ENCODE results near the gene MRGPRF.

The MRGPRF gene

GRCh38 chr11:69057801-69058200 lies 44.8 kb upstream of the MRGPRF start:
- no peak for TF ChIP-seq EZH2phosphoT487 (IDR thresholded peaks at IDR 0.05; ENCODE audit: low read depth)
- TF ChIP-seq CTCF (IDR thresholded peaks at IDR 0.05; ENCODE audit: low read depth, low read length) = no peak

DNA sequence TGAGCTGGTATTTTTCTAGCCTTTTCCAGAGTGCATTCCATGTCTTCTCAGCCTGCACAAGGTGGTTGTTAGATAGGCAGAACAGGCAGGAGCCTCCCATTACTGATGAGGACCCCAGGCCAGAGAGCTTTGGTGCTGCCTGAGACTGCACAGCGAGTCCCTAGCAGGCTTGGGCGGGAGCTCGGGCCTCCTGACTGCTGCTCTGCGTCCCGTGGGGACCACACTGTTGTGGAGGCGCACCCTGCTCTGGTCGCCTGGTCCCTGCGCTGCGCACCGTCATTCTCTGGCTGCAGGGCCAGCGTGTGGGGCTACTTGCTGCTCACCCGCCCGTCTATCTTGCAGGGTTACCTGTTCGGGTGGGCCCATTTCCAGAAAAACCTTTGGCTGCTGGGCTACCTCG lies 44.2 kb upstream of the MRGPRF start:
- peaks cover 33% of the 10 kb centered on the region for H3K79me2 ChIP-seq (ENCODE audit: low read length)
- no peak overlapping the region for H3K9ac ChIP-seq (ENCODE audit: low read length)
- no peaks in the 10 kb centered on the region for H3K9me3 ChIP-seq (ENCODE audit: insufficient read depth, low read length)
- H2AFZ ChIP-seq (ENCODE audit: low read depth, low read length) = no peak overlapping the region
- peaks cover 25% of the 10 kb centered on the region for H3K4me1 ChIP-seq (ENCODE audit: low read length)
- no peak overlapping the region for H3K27ac ChIP-seq (ENCODE audit: low read length)
- H3K27me3 ChIP-seq (ENCODE audit: low read depth, low read length) = no peaks in the 10 kb centered on the region
- H3K4me3 ChIP-seq (ENCODE audit: low read length) = no peak overlapping the region
- no peak for TF ChIP-seq EZH2phosphoT487 (IDR thresholded peaks at IDR 0.05; ENCODE audit: low read depth)
- no peak for TF ChIP-seq CTCF (IDR thresholded peaks at IDR 0.05; ENCODE audit: low read depth, low read length)
- no peak overlapping the region for H3K4me2 ChIP-seq (ENCODE audit: low read length)
- peaks cover 35% of the 10 kb centered on the region for H4K20me1 ChIP-seq (ENCODE audit: insufficient read depth, low read length)
- peaks cover 29% of the 10 kb centered on the region for H3K36me3 ChIP-seq (replicated peaks; ENCODE audit: low read depth, low read length)

More at GRCh38 chr11:69057801-69058200, 44.8 kb upstream of the MRGPRF start:
- H3K9me3 ChIP-seq (ENCODE audit: insufficient read depth, low read length) = no peaks in the 10 kb centered on the region
- peaks cover 37% of the 10 kb centered on the region for H4K20me1 ChIP-seq (ENCODE audit: insufficient read depth, low read length)
- no peak overlapping the region for H3K9ac ChIP-seq (ENCODE audit: low read length)
- H3K27ac ChIP-seq (ENCODE audit: low read length) = no peak overlapping the region
- H3K79me2 ChIP-seq (ENCODE audit: low read length) = peaks cover 29% of the 10 kb centered on the region
- no peak overlapping the region for H2AFZ ChIP-seq (ENCODE audit: low read depth, low read length)
- no peaks in the 10 kb centered on the region for H3K27me3 ChIP-seq (ENCODE audit: low read depth, low read length)
- no peak overlapping the region for H3K4me2 ChIP-seq (ENCODE audit: low read length)
- peaks cover 29% of the 10 kb centered on the region for H3K36me3 ChIP-seq (replicated peaks; ENCODE audit: low read depth, low read length)
- H3K4me3 ChIP-seq (ENCODE audit: low read length) = no peak overlapping the region
- peaks cover 25% of the 10 kb centered on the region for H3K4me1 ChIP-seq (ENCODE audit: low read length)

GRCh38 chr11:69055598-69056516 lies 42.8 kb upstream of the MRGPRF start:
- Histone ChIP-seq H2AFZ (ENCODE audit: low read depth, low read length) (no peak overlapping the region), H3K79me2 (ENCODE audit: low read length) (peaks cover 47% of the 10 kb centered on the region), H3K4me1 (ENCODE audit: low read length) (peaks cover 25% of the 10 kb centered on the region), H3K4me2 (ENCODE audit: low read length) (peak overlapping the region; percentile 88), H3K36me3 (replicated peaks; ENCODE audit: low read depth, low read length) (peaks cover 29% of the 10 kb centered on the region), H4K20me1 (ENCODE audit: insufficient read depth, low read length) (peaks cover 35% of the 10 kb centered on the region), H3K4me3 (ENCODE audit: low read length) (peak overlapping the region; percentile 61), H3K9me3 (ENCODE audit: insufficient read depth, low read length) (no peaks in the 10 kb centered on the region), H3K9ac (ENCODE audit: low read length) (peak overlapping the region; percentile 73), H3K27me3 (ENCODE audit: low read depth, low read length) (no peaks in the 10 kb centered on the region), H3K27ac (ENCODE audit: low read length) (peak overlapping the region; percentile 95)
- TF ChIP-seq EZH2phosphoT487 (IDR thresholded peaks at IDR 0.05; ENCODE audit: low read depth) = no peak
- TF ChIP-seq CTCF (IDR thresholded peaks at IDR 0.05; ENCODE audit: low read depth, low read length) = no peak

- H3K4me2 ChIP-seq (ENCODE audit: low read length) = peak overlapping the region; percentile 88
- H4K20me1 ChIP-seq (ENCODE audit: insufficient read depth, low read length) = peaks cover 33% of the 10 kb centered on the region
- no peak overlapping the region for H2AFZ ChIP-seq (ENCODE audit: low read depth, low read length)
- no peaks in the 10 kb centered on the region for H3K27me3 ChIP-seq (ENCODE audit: low read depth, low read length)
- peak overlapping the region; percentile 61 for H3K4me3 ChIP-seq (ENCODE audit: low read length)
- H3K9me3 ChIP-seq (ENCODE audit: insufficient read depth, low read length) = no peaks in the 10 kb centered on the region
- no peak for TF ChIP-seq CTCF (IDR thresholded peaks at IDR 0.05; ENCODE audit: low read depth, low read length)
- TF ChIP-seq EZH2phosphoT487 (IDR thresholded peaks at IDR 0.05; ENCODE audit: low read depth) = no peak
- H3K36me3 ChIP-seq (replicated peaks; ENCODE audit: low read depth, low read length) = peaks cover 29% of the 10 kb centered on the region
- H3K4me1 ChIP-seq (ENCODE audit: low read length) = peaks cover 25% of the 10 kb centered on the region
- H3K9ac ChIP-seq (ENCODE audit: low read length) = peak overlapping the region; percentile 73; the same call in 1 of the 2 replicates
- peak overlapping the region; percentile 95 for H3K27ac ChIP-seq (ENCODE audit: low read length)
- H3K79me2 ChIP-seq (ENCODE audit: low read length) = peaks cover 52% of the 10 kb centered on the region
Measured at GRCh38 chr11:69055212-69055586, 42.2 kb upstream of the MRGPRF start.

Data from OCI-LY3 (cell line).